GM12872 (cell line): ENCODE results near the gene GLDN.

Experiments used
- TF ChIP-seq, protein P1 (sequence below): IDR thresholded peaks from 3 replicates; pipeline ENCODE4 v1.5.1; 2011; ENCODE audit warnings: low read depth, mild to moderate bottlenecking, low read length, moderate library complexity; ENCODE audit not compliant: insufficient read depth

The GLDN gene

GRCh38 chr15:51349156-51349844 lies 7.8 kb downstream of the GLDN start:
- TF ChIP-seq, protein P1, sequence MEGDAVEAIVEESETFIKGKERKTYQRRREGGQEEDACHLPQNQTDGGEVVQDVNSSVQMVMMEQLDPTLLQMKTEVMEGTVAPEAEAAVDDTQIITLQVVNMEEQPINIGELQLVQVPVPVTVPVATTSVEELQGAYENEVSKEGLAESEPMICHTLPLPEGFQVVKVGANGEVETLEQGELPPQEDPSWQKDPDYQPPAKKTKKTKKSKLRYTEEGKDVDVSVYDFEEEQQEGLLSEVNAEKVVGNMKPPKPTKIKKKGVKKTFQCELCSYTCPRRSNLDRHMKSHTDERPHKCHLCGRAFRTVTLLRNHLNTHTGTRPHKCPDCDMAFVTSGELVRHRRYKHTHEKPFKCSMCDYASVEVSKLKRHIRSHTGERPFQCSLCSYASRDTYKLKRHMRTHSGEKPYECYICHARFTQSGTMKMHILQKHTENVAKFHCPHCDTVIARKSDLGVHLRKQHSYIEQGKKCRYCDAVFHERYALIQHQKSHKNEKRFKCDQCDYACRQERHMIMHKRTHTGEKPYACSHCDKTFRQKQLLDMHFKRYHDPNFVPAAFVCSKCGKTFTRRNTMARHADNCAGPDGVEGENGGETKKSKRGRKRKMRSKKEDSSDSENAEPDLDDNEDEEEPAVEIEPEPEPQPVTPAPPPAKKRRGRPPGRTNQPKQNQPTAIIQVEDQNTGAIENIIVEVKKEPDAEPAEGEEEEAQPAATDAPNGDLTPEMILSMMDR = no peak

- TF ChIP-seq, protein P1 = no peak
These were observed 9.3 kb downstream of the GLDN start for GRCh38 chr15:51350723-51351122.

- TF ChIP-seq, protein P1 = no peak
These were observed 12.5 kb downstream of the GLDN start for GRCh38 chr15:51353976-51354375.

DNA sequence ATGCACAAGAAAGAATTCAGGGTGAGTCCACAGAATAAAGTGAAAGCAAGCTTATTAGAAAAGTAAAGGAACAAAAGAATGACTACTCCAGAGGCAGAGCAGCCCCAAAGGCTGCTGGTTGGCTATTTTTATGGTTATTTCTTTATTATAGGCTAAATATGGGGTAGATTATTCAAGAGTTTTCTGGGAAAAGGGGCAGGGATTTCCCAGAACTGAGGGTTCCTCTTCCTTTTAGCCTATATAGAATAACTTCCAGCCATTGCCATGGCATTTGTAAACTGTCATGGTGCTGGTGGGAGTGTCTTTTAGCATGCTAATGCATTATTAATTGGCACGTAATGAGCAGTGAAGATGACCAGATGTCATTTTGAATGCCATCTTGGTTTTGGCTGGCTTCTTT lies 13.6 kb downstream of the GLDN start:
- TF ChIP-seq, protein P1 = no peak

GRCh38 chr15:51356147-51356546 lies 14.7 kb downstream of the GLDN start:
- TF ChIP-seq, protein P1 = no peak

DNA sequence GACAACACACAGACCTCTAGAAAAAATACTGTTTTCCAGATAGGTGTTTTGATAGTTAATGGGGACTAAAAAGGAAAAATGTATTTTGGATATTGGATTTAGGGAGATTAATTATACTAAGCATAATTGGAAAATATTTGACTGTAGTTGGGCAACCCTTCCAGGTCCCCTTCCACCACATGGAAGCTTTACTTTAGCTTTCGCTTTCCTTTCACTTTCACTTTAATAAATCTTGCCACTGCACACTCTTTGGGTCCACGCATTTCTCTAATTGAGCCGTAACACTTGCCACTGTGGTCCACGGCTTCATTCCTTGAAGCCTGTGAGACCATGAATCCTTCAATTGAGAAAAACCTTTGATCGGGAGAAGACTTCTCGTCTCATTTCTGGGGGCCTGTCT lies 15.5 kb downstream of the GLDN start:
- TF ChIP-seq, protein P1 = no peak

GRCh38 chr15:51359981-51360380 lies 18.5 kb downstream of the GLDN start:
- TF ChIP-seq, protein P1 = no peak
